Upper lobe of right lung (tissue), 1 donor: ENCODE results near the gene DAB2. TPM values are rescaled to one million over a fixed set of nuclear protein-coding genes. Genes with fewer than 3 reads are reported as not detected.
"Not testable (repeated sequence)": the region's sequence is repeated elsewhere in the genome, so short reads cannot be mapped to it uniquely, and the experiment has no call there.

Experiments used
- ATAC-seq: fragments of 200-7000 bp; cut with Tn5 transposase; one replicate; pipeline ENCODE4 v1.9.1; 2020; ENCODE audit warnings: mild to moderate bottlenecking, moderate library complexity
- DNase-seq: peaks from one replicate; pipeline ENCODE4 v3.0.0-alpha.2; 2020
- H3K27ac ChIP-seq: fragments of 200-600 bp; one replicate; pipeline ENCODE4 v1.8.0; 2022
- H3K27me3 ChIP-seq: fragments of 200-600 bp; one replicate; pipeline ENCODE4 v1.8.0; 2022; ENCODE audit warnings: mild to moderate bottlenecking
- H3K36me3 ChIP-seq: fragments of 200-600 bp; one replicate; pipeline ENCODE4 v1.8.0; 2022
- H3K4me1 ChIP-seq: fragments of 200-600 bp; one replicate; pipeline ENCODE4 v1.8.0; 2022
- H3K4me3 ChIP-seq: fragments of 200-600 bp; one replicate; pipeline ENCODE4 v1.8.0; 2022; ENCODE audit warnings: mild to moderate bottlenecking
- H3K9me3 ChIP-seq: fragments of 200-600 bp; one replicate; pipeline ENCODE4 v1.8.0; 2022
- intact Hi-C: fragments of 100-400 bp; cut with DNase I; formaldehyde crosslinking; loops from one replicate; pipeline ENCODE4 v1.11.0; 2022
- total RNA-seq: library from RNA; stranded (reverse); fragmentation: NEBNext Ultra II Directional; extraction: Animal tissue kit (Norgen Biotek cat#: 25700); gene quantifications from one replicate; pipeline ENCODE4 v1.2.1, GENCODE V29; 2021
- TF ChIP-seq, protein P1 (sequence below): fragments of 200-600 bp; IDR thresholded peaks from one replicate; pipeline ENCODE4 v1.8.0; 2022; ENCODE audit warnings: antibody characterized with exemption
- donor health status: DM: no; HTN: yes; CAD: no; lungs with severe emphysema.

Gene DAB2
- total RNA-seq, 1 donor from 2014 or later: 145 TPM

DNA sequence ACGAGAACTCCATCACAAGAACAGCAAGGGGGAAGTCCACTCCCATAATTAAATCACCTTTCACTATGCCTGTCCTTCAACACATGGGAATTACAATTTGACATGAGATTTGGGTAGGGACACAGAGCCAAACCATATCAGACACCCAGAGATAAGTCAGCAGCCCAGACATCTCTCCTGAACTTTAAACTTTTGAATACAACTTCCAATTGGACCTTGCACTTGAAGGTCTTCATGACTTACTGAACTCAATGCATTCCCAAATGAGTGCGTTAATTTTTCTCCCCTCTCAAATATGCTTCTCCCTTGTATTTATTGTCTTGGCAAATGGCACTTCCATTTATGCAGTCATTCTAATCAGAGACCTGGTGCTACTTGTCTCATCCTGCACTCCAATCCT, 72.6 kb downstream of the DAB2 start:
- Histone ChIP-seq H3K4me1 (no peaks in the 10 kb centered on the region), H3K4me3 (no peak overlapping the region), H3K27me3 (no peaks in the 10 kb centered on the region), H3K36me3 (no peaks in the 10 kb centered on the region), H3K9me3 (no peaks in the 10 kb centered on the region), H3K27ac (no peak overlapping the region)
- TF ChIP-seq, protein P1, sequence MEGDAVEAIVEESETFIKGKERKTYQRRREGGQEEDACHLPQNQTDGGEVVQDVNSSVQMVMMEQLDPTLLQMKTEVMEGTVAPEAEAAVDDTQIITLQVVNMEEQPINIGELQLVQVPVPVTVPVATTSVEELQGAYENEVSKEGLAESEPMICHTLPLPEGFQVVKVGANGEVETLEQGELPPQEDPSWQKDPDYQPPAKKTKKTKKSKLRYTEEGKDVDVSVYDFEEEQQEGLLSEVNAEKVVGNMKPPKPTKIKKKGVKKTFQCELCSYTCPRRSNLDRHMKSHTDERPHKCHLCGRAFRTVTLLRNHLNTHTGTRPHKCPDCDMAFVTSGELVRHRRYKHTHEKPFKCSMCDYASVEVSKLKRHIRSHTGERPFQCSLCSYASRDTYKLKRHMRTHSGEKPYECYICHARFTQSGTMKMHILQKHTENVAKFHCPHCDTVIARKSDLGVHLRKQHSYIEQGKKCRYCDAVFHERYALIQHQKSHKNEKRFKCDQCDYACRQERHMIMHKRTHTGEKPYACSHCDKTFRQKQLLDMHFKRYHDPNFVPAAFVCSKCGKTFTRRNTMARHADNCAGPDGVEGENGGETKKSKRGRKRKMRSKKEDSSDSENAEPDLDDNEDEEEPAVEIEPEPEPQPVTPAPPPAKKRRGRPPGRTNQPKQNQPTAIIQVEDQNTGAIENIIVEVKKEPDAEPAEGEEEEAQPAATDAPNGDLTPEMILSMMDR: no peak
- ATAC-seq: no peak
- intact Hi-C loops: no loop called here
- no peak for DNase-seq

DNA sequence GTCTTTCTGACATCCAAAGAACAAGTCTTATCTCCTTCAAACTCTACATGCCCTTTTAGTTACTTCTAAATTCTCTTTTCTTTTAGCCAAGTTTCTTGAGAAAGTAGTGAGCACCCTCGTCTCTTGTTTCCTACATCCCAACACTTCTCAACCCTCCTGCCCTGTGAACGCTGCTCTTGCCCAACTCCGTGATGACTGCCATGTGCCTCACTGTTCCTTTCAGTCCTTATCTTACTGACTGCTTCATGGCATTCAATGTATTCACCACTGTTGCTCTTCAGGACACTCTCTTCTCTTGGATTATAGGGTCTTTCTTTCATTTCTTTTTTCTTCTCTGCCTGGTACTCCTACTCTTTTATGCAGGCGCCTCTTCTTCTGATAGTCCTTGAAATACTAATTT, 75.3 kb downstream of the DAB2 start:
- ATAC-seq: no peak
- H3K4me1 ChIP-seq: no peaks in the 10 kb centered on the region
- H3K4me3 ChIP-seq: no peak overlapping the region
- intact Hi-C loops: no loop called here
- DNase-seq: no peak
- H3K9me3 ChIP-seq: no peaks in the 10 kb centered on the region
- no peaks in the 10 kb centered on the region for H3K27me3 ChIP-seq
- TF ChIP-seq, protein P1: no peak
- no peaks in the 10 kb centered on the region for H3K36me3 ChIP-seq
- no peak overlapping the region for H3K27ac ChIP-seq

DNA sequence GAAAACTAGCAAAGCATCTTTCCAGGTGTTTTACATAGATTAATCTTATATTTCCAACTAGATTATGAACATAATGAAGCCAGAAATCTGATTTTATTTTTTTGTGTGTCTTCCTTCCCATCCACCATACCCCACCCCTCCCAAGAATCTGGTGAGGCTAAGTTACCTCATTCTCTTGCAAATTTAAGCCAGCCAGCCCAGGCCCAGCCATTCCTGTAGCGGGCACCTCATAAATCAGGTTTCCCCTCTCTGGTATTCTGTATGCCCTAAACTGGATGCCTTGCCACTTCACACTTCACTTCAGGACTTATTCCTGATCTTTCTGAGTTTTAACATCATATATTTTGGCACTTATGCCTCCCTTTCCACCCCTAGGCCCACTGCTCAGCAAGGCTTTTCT, 82.3 kb downstream of the DAB2 start:
- no peak overlapping the region for H3K4me3 ChIP-seq
- no peak overlapping the region for H3K27ac ChIP-seq
- TF ChIP-seq, protein P1: no peak
- H3K4me1 ChIP-seq: no peaks in the 10 kb centered on the region
- no peaks in the 10 kb centered on the region for H3K27me3 ChIP-seq
- DNase-seq (no peak), ATAC-seq (no peak)
- no peaks in the 10 kb centered on the region for H3K9me3 ChIP-seq
- no peaks in the 10 kb centered on the region for H3K36me3 ChIP-seq
- intact Hi-C loops: no loop called here

DNA sequence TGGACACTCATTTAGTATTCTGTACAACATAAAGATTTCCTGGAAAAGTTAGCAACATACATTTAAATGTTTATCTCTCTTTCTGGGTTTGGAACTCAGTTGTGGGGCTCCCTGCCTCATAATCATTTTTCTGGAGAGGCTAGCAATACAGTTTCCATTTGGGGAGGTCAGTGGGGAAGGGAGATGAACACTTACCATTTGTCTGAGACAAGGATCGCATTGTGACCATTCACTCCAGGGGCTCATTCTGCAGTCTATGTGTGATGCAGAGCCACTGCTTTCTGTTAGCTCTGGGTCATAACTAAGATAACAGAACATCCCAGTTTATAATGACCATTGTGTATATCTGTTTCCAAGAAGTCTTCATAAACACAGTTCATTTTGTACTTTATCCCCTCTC, 82.9 kb downstream of the DAB2 start:
- no peaks in the 10 kb centered on the region for H3K36me3 ChIP-seq
- H3K9me3 ChIP-seq: no peaks in the 10 kb centered on the region
- intact Hi-C loops: no loop called here
- no peak overlapping the region for H3K27ac ChIP-seq
- TF ChIP-seq, protein P1: no peak
- DNase-seq: no peak
- H3K4me3 ChIP-seq: no peak overlapping the region
- H3K4me1 ChIP-seq: no peaks in the 10 kb centered on the region
- ATAC-seq: no peak
- no peaks in the 10 kb centered on the region for H3K27me3 ChIP-seq

DNA sequence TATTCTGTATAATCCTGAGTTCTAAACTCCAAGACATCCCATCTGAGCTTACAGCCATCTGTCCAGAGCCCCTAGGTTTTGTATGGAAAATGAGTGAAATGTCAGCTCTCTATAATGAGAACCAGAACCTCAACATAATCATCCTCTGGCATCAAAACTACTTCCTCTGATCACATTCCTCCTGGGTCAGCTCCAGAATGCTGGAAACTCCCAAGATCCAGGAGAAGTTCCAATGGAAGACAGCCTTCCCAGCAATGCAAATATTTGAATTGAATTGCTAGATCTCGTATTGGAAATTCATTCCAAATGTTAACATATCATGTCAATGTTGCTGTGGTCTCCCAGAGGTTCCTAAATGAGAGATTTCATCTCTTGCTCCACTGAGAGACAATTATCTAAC, 84.3 kb downstream of the DAB2 start:
- Histone ChIP-seq H3K36me3 (no peaks in the 10 kb centered on the region), H3K4me3 (no peak overlapping the region), H3K27ac (no peak overlapping the region), H3K27me3 (no peaks in the 10 kb centered on the region), H3K9me3 (no peaks in the 10 kb centered on the region), H3K4me1 (no peaks in the 10 kb centered on the region)
- DNase-seq: no peak
- intact Hi-C loops: no loop called here
- TF ChIP-seq, protein P1: no peak
- no peak for ATAC-seq

DNA sequence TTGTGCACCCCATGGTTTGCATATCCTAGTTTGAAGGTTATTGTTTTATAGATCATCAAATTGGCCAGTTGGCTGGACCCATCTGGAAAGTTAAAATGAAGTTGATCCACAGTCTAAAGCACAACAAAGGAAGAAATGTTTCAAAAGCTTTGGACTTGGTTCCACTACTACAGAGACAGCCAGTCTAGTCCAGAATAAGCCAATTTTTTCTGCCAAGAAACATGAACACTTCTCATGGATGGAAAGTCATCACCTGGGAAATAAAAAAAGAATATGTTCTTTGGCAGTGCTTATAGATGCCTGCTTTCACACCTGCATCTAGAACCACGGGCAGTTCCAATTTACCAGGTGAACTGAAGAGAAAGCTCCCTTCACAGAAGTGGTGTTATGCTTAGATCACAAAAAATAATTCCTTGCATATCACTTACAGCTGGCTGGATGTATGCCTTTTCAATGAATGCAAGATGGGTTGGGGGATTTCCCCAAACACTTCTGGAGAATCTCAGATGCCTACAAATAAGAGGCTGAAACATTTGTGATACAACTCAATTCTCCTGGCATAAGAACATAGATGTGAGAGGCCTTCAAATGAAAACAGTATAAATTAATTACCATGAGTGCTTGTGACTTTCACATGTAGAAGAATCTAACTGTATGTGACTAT, 87.4 kb downstream of the DAB2 start:
- Histone ChIP-seq H3K4me1 (no peaks in the 10 kb centered on the region), H3K36me3 (no peaks in the 10 kb centered on the region), H3K27me3 (no peaks in the 10 kb centered on the region), H3K4me3 (no peak overlapping the region), H3K9me3 (no peaks in the 10 kb centered on the region), H3K27ac (no peak overlapping the region)
- no peak for DNase-seq
- TF ChIP-seq, protein P1: no peak
- intact Hi-C loops: no loop called here
- ATAC-seq: no peak

DNA sequence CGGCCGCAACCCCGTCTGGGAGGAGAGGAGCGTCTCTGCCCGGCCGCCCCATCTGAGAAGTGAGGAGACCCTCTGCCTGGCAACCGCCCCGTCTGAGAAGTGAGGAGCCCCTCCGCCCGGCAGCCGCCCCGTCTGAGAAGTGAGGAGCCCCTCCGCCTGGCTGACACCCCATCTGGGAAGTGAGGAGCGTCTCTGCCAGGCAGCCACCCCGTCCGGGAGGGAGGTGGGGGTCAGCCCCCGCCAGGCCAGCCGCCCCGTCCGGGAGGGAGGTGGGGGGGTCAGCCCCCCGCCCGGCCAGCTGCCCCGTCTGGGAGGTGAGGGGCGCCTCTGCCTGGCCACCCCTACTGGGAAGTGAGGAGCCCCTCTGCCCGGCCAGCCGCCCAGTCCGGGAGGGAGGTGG, 90.5 kb downstream of the DAB2 start:
- H3K36me3 ChIP-seq, intact Hi-C loops, H3K27me3 ChIP-seq, H3K9me3 ChIP-seq, H3K4me1 ChIP-seq, ATAC-seq, H3K27ac ChIP-seq, DNase-seq, H3K4me3 ChIP-seq: not testable (repeated sequence)
